Right kidney (tissue), 1 donor: ENCODE results near the gene CST11.

Source experiments
- DNase-seq: peaks from one replicate; pipeline ENCODE4 v3.0.0-alpha.2; 2016

Gene CST11

DNA sequence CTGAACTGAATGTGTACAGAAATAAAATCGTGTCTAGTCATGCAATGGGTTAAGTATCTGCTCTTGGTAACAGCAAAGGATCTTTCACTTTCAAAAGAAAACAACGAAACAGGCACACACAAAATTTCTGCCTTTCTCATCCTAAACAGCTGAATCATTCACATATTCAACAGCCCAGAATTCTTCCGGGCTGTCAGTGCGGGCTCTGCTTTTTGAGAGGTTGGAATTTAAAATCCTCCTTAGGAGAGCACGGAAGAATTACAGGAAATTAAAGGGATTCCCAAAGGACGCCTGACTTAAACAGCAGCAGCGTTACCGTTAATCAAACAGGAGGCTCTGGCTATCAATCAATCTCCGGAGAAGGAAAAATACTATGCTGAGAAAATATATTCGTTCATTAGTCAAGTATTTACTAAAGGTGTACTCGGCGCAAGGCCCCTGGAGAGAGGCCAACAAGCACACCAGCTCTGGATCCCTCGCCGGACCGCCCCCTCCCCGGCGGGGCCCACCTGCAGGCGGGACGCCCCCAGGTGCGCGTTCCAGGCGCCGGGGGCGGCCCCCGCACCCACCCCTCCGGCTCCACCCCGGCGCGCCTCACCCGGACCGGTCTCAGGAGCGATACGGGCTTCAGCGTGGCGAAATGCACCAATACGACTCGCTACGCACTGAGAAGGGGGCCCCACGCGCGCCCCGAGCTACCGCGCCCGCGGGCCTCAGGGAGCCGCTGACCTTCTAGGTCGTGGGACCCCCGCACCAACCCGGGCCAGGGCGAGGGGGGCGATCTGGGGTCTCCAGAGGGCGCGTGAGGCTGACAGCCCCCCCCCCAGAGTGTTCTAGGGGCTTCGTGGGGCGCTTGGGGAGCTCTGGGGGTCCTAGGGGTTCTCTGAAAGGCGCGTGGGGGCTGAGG is 32.4 kb downstream of the CST11 start:
- peak; percentile 60 for DNase-seq

DNA sequence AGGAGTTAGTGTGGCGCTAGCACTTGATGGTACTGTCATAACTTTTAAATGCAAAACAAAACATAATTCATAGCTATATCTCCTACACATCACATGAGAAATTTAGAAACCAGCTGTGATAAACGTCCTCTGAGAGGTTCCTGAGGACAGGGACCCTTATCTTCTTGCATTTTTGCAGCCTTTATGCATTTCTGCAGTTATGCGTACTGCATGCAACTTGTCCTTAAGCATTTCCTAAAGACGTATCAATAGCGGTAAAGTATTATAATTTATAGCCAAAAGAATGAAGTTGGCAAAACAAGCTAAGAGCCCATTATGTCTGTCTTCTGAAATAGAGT is 33.0 kb downstream of the CST11 start:
- no peak for DNase-seq

DNA sequence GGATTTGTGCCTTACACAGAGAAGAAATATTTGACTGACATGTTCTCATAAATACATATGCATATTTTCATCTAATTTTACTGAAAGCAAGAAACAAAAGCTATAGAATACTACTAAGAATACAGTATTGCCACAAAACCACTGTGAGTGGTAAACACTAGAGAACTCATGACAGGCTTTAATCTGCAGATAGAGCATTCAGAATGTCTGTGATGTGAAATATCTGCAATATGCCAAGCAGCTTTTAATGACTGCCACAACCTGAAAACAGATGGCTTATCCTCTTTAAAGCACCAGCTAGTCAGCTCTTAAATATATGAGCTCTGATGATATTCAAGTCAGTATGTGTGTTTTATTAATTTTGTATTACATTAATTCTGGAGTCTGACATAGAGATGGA is 34.8 kb downstream of the CST11 start:
- no peak for DNase-seq

DNA sequence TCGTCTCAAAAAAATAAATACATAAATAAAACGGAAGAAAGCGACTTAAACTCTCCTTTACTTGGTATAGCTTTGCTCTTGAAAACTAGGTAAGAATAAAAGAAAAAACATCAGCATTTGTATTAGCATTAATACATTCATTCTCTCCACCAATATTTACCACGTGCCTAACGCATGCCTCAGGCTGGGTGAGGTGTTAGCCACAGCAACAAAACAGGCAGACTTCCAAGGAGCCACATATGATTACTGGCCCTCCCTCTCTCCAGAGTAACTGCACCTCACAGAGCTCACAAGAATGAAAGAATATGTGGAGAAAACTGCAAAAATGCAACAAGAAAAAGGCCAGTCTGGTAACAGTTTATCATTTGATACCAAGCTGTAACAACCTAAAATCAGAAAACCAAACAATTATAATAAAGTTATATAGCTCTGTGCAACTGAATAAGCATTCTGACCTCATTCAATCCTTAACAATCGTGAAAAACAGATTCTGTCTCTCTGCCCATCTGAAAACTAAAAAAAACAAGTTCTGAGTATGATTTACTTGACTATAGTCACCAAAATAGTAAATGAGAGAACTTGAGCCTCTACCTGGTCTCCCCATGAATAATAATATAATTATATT is 36.6 kb downstream of the CST11 start:
- no peak for DNase-seq

DNA sequence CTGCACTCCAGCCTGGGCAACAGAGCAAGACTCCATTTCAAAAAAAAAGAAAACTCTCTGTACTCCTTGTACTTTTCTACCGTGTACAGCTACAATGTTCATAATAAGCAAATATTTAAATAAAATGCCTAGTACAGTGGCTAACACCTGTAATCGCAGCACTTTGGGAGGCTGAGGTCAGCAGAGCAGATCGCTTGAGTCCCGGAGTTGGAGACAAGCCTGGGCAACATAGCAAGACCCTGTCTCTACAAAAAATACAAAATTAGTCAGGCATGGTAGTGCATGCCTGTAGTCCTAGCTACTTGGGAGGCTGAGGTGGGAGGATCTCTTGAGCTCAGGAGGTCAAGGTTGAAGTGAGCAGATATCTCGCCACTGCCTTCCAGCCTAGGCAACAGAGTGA is 37.1 kb downstream of the CST11 start:
- no peak for DNase-seq

DNA sequence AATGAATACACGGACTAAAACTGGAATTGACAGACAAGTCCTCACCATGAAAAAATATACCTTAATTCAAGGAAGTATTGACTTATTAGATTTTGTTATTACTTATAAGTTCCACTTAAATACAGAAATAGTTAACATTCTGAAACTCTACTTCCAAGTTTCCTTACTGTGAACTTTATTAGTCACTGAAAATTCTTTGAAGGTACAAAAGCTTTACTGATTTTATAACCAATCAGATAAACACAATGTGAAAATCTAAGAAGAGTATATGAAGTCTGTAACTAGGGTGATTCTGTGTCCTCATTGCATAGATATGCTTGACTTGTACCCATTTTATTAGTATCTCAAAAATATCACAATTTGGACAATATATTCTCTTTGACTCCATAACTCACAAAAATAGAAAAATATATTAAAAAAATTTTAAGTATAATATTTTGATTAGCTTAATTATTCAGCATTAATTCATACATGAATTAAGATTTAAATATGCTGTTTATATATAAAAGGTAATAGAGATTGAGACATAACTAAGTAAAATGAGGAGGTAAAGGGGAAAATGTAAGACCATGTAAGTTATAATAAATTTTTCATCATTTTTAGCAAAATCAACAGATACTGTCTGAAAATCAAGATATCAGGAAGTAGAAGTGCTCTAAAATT is 38.0 kb downstream of the CST11 start:
- no peak for DNase-seq

DNA sequence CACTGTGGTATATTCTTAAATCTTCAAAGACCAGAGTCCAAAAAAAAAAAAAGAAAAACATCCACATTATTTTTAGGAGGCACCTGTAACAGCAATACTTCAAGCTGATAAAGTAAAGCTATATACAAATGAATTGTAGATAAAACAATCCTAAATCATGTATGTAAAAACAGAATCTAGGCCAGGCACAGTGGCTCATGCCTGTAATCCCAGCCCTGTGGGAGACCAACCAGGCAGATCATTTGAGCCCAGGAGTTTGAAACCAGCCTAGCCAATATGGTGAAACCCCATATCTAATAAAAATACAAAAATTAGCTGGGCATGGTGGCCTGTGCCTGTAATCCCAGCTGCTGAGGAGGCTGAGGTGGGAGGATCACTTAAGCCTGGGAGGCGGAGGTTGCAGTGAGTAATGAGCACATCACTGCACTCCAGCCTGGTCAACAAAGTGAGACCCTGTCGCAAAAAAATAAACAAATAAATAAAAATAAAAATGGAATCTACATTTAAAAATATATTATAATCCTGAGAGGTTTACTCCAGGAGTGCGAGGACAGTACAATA is 38.7 kb downstream of the CST11 start:
- DNase-seq = no peak

DNA sequence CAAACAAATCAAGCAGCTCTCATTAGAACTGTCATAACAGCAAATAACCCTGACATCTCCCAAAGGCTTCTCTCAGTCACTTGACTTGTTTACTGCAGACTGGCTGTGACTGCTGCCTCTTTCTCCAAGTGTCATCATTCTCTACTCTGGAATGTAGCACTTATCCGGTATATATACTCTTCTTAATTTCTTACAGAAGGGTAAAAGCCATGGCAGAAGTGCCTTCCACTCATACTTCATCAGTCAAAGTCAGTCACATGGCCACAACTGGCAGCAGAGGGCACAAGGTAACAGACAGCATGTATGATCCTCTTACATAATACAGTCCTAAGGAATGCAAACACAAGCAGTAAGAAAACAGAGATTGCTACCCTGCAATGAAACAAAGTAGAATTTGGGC is 40.6 kb downstream of the CST11 start:
- DNase-seq = no peak

DNA sequence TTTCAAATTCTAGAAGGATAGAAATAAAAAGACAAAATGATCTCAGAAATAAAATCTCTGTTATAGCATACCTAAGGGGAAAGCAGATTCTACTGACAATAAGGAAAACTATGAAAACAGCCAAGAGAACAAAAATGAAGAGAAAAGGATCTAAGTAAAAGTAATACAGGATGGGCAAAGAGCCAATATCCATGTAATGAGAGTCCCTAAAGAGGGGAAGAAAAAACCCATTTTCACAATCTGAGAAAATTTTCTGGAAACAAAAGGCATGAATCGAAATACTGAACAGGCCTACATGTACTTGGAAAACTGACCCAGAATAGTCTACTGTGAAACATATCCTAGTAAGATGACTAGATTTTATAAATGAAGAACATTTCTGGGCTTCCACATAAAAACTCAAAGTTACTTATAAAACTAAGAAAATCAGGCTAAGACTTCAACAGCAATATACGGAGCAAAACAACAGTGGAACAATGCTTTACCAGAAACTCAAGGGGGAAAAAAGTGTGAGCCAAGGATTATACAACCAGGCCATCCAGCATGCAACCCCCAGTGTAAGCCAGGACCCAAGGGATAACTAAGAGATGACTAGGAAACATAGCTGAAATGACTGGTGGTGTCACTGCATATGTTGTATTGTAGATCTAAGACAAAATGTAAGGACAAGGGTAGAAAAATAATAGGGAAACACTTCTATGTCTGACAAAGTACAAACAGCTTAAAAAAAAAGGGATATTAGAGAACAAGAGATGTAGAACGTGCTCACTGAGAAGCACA is 41.6 kb downstream of the CST11 start:
- DNase-seq = no peak

DNA sequence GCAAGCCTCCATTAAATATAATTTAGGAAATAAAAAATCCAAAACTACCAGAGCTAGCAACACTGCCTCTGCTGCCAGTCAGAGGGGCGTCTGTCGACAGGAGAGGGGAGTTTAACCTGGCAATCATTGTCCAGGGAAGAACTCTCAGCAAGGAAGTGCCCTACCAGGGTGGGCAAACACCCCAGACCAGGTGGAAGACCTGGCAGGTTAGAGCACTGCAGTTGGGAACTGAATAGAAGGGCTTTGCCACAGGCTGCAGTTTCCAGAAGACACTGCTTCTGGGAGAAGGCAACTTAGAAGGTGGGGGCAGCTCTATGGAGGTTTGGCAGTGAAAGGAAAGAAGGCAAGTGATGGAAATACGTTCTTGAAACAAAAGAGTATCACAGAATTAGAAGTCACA is 42.9 kb downstream of the CST11 start:
- no peak for DNase-seq

DNA sequence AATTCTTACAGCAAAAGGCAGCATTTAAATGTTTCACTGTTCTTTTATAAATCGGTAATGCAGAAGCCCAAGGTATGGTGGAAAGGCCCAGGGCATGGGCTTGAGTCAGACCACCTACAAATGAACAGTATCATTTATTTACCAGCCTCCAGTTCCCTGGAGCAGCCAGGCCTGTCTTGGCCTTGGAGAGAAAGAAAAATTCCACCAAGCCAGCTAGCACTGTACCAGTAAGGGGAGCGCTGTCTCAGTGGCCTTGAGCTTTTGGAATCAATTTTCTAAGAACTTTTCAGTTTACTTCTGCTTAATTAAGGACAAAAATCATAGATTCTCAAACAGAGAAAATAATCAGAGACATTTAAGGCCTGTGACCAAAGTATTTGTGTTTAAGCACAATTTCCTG is 43.7 kb downstream of the CST11 start:
- DNase-seq = no peak

DNA sequence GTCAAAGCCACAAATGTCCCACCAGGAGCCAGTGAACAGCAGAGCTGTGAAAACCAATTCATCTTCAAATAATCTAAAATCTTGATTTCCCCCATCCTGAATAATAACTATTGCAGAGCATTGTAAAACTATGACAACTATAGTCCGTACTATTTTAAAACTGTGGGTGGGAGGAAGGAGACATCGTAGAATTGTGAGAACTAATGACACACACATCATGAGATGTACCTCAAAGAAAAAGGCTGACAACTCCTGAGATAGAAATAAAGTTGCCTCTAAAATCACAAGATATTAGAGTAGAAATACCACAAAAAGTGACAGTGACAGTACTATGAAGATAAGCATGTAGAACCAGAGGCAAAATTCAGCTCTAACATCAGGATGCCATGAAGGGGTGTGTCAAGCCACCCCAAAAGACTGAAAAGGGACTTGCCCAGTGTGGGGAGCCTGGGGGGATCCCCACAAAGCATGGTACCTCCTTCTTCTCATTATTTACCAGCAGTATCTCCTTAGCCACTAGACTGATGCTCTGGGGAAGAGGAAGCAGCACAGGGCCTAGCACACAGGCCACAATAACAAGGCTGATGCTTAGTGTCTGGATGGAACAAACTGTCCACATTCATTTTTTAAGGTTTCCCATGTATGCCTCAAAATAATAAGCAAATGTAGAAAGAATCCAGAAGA is 44.8 kb downstream of the CST11 start:
- DNase-seq = no peak

DNA sequence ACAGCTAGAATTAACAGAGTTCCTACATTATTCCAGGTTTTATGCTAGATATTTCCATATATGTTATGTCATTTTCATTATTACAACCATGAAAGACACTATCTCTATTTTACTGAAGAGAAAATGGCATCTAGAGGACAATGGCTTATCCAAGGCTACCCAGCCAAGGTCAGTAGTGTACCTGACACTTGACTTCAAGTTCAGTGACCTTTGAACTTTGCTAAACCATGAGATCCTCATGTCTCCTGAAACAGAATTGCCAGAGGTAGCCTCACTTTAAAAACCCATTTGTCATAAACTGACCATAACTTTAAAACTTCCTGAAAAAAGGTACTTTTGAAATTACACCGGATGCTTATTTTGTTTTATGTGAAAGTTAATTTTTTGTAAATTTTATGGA is 45.8 kb downstream of the CST11 start:
- no peak for DNase-seq

DNA sequence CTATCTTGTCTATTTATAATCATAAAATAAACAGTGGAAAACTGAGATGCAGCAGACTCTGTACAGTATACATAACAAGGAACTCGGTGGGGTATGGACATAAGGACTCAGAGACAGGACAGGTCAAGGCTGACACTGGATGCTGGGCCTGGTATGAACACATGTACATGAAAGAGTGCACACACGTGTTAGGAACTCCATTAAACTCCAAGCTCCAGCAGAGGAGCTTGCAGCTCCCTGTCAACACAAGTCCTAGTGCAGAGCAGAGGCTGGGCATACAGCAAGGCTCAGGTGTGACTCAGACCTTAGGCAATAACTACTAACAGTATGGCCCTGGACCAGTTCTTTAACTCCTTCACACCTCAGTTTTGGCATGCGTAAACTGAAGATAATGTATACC is 48.5 kb downstream of the CST11 start:
- DNase-seq = no peak

DNA sequence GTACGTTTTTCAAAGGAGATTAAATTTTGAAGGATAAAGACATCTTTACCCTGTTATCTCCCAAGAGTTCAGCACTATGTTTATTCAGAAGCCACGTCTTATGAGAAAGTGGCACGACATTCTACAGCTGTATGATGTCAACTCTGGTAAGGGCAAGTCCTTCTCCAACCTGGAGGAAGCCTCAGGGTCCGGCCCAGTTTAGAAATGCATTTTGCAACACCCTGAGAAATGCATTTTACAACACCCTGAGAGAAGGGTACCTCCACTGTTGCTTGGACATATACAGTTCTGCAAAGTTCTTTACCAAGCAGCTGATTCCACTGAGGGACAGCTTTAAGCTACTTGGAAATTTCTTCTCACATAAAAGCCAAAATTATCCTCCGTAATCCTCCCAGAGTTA is 48.9 kb downstream of the CST11 start:
- DNase-seq = no peak

DNA sequence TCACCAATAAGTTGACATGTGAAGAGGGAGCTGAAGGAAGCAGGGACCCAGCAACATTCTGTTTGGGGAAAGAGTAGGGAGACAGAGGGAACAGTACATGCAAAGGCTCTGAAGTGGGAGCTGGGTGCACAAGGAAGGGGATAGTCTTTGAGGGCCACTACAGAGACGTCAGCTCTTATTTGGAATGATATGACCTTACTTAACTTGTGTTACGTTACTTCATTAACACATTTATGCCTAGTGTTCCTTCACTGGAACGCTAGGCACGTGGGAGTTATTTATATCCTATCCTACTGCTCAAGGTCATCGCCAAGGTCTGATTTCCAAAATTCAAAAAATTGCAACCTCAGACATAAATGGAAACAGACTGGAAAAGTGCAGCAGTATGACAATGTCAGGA is 51.6 kb downstream of the CST11 start:
- DNase-seq = no peak
